HUES48 (cell line): ENCODE measurements around the gene DCAF17.

ENCODE experiments used
- H3K27ac ChIP-seq: one replicate; pipeline ENCODE4 v1.7.0; 2013; ENCODE audit warnings: low read depth, low read length, inconsistent platforms
- H3K27me3 ChIP-seq: 2 replicates; pipeline ENCODE4 v1.6.1; 2013; ENCODE audit warnings: mild to moderate bottlenecking, low read length; ENCODE audit not compliant: control insufficient read depth, insufficient read depth
- H3K36me3 ChIP-seq: 2 replicates; pipeline ENCODE4 v1.6.1; 2013; ENCODE audit warnings: low read length; ENCODE audit not compliant: control insufficient read depth, insufficient read depth
- H3K4me1 ChIP-seq: 2 replicates; pipeline ENCODE4 v1.6.1; 2013; ENCODE audit warnings: mild to moderate bottlenecking, low read length; ENCODE audit not compliant: control insufficient read depth, insufficient read depth
- H3K4me3 ChIP-seq: 2 replicates; pipeline ENCODE4 v1.5.1; 2013; ENCODE audit warnings: mild to moderate bottlenecking, low read depth, low read length
- H3K9ac ChIP-seq: 2 replicates; pipeline ENCODE4 v1.6.1; 2013; ENCODE audit warnings: mild to moderate bottlenecking, low read depth, low read length, moderate library complexity
- H3K9me3 ChIP-seq: 2 replicates; pipeline ENCODE4 v1.6.1; 2013; ENCODE audit warnings: low read length; ENCODE audit not compliant: control insufficient read depth, insufficient read depth

The DCAF17 gene

GRCh38 chr2:171515672-171516298 is 81.8 kb downstream of the DCAF17 start:
- Histone ChIP-seq H3K27ac (no peak overlapping the region), H3K27me3 (no peaks in the 10 kb centered on the region), H3K9ac (no peak overlapping the region), H3K9me3 (no peaks in the 10 kb centered on the region), H3K4me1 (peaks cover 7% of the 10 kb centered on the region), H3K36me3 (no peaks in the 10 kb centered on the region), H3K4me3 (no peak overlapping the region)

- Histone ChIP-seq H3K27me3 (peaks cover 8% of the 10 kb centered on the region), H3K4me3 (no peak overlapping the region), H3K36me3 (no peaks in the 10 kb centered on the region), H3K27ac (no peak overlapping the region), H3K9me3 (no peaks in the 10 kb centered on the region), H3K9ac (no peak overlapping the region), H3K4me1 (peaks cover 15% of the 10 kb centered on the region)
These were observed 82.8 kb downstream of the DCAF17 start for GRCh38 chr2:171516793-171517192.

GRCh38 chr2:171520471-171520870 is 86.4 kb downstream of the DCAF17 start:
- Histone ChIP-seq H3K9me3 (no peaks in the 10 kb centered on the region), H3K27ac (no peak overlapping the region), H3K4me3 (no peak overlapping the region), H3K27me3 (peaks cover 14% of the 10 kb centered on the region), H3K9ac (no peak overlapping the region), H3K36me3 (no peaks in the 10 kb centered on the region), H3K4me1 (peaks cover 21% of the 10 kb centered on the region)

GRCh38 chr2:171521361-171522051 is 87.5 kb downstream of the DCAF17 start:
- Histone ChIP-seq H3K27ac (no peak overlapping the region), H3K9ac (peak overlapping the region; percentile 59; the same call in 1 of the 2 replicates), H3K27me3 (peaks cover 14% of the 10 kb centered on the region), H3K4me1 (peaks cover 19% of the 10 kb centered on the region), H3K4me3 (peak overlapping the region; percentile 90), H3K36me3 (no peaks in the 10 kb centered on the region), H3K9me3 (no peaks in the 10 kb centered on the region)

- H3K27me3 ChIP-seq, result peaks cover 14% of the 10 kb centered on the region
- peaks cover 19% of the 10 kb centered on the region for H3K4me1 ChIP-seq
- H3K36me3 ChIP-seq, result no peaks in the 10 kb centered on the region
- H3K27ac ChIP-seq, result peak within 1 kb of the TSS; percentile 61
- peak within 1 kb of the TSS; percentile 59 for H3K9ac ChIP-seq
- H3K9me3 ChIP-seq, result no peaks in the 10 kb centered on the region
- H3K4me3 ChIP-seq, result peak within 1 kb of the TSS; percentile 90
These were observed 88.2 kb downstream of the DCAF17 start, which contains the start of gene CYBRD1 for GRCh38 chr2:171522052-171522787. Gene CYBRD1 (plus strand): TSS chr2:171522474. CDS start chr2:171522546, 72 bp downstream.

- Histone ChIP-seq H3K27ac (peak overlapping the region; percentile 61), H3K4me3 (peak overlapping the region; percentile 90), H3K9me3 (no peaks in the 10 kb centered on the region), H3K9ac (peak overlapping the region; percentile 59), H3K4me1 (peaks cover 19% of the 10 kb centered on the region), H3K36me3 (no peaks in the 10 kb centered on the region), H3K27me3 (peaks cover 14% of the 10 kb centered on the region)
These were observed 88.7 kb downstream of the DCAF17 start for GRCh38 chr2:171522788-171523087.

- no peaks in the 10 kb centered on the region for H3K36me3 ChIP-seq
- H3K4me3 ChIP-seq, result peak overlapping the region; percentile 90
- H3K9me3 ChIP-seq, result no peaks in the 10 kb centered on the region
- peaks cover 19% of the 10 kb centered on the region for H3K4me1 ChIP-seq
- H3K27me3 ChIP-seq, result peaks cover 14% of the 10 kb centered on the region
- peak overlapping the region; percentile 69 for H3K27ac ChIP-seq
- H3K9ac ChIP-seq, result peak overlapping the region; percentile 59
These were observed 89.3 kb downstream of the DCAF17 start for GRCh38 chr2:171523088-171524017.

- peak overlapping the region; percentile 40 for H3K9ac ChIP-seq
- peak overlapping the region; percentile 90 for H3K4me3 ChIP-seq
- H3K27ac ChIP-seq, result peak overlapping the region; percentile 69
These were observed 90.0 kb downstream of the DCAF17 start for GRCh38 chr2:171524018-171524401.

GRCh38 chr2:171529914-171530313 is 95.9 kb downstream of the DCAF17 start:
- no peak overlapping the region for H3K4me3 ChIP-seq
- H3K9me3 ChIP-seq, result peaks cover 4% of the 10 kb centered on the region; the same call in 1 of the 2 replicates
- H3K27ac ChIP-seq, result no peak overlapping the region
- H3K36me3 ChIP-seq, result no peaks in the 10 kb centered on the region
- H3K4me1 ChIP-seq, result no peaks in the 10 kb centered on the region
- H3K9ac ChIP-seq, result no peak overlapping the region
- H3K27me3 ChIP-seq, result no peaks in the 10 kb centered on the region

More at GRCh38 chr2:171524018-171524401, 90.0 kb downstream of the DCAF17 start:
- Histone ChIP-seq H3K4me1 (peaks cover 19% of the 10 kb centered on the region), H3K36me3 (no peaks in the 10 kb centered on the region), H3K9me3 (no peaks in the 10 kb centered on the region), H3K27me3 (peaks cover 14% of the 10 kb centered on the region)

- Histone ChIP-seq H3K4me1 (no peaks in the 10 kb centered on the region), H3K9me3 (peaks cover 4% of the 10 kb centered on the region; the same call in 1 of the 2 replicates), H3K9ac (no peak overlapping the region), H3K27me3 (no peaks in the 10 kb centered on the region), H3K36me3 (no peaks in the 10 kb centered on the region), H3K4me3 (no peak overlapping the region), H3K27ac (no peak overlapping the region)
These were observed 96.4 kb downstream of the DCAF17 start for GRCh38 chr2:171530378-171530777.
